Vagina (tissue), 2 donors: ENCODE measurements around the gene LRRC17. TPM values are rescaled to one million over a fixed set of nuclear protein-coding genes. Genes with fewer than 3 reads are reported as not detected.

ENCODE experiments used
- DNase-seq, 2 donors: peaks; one replicate each; pipeline ENCODE4 v3.0.0-alpha.2; 2017; ENCODE audit errors: extremely low spot score in 2 of 2
- H3K27ac ChIP-seq: fragments of 200-600 bp; sonication (generic); one replicate; pipeline ENCODE4 v1.5.1; 2019
- H3K27me3 ChIP-seq: fragments of 200-600 bp; sonication (generic); one replicate; pipeline ENCODE4 v1.5.1; 2019
- H3K36me3 ChIP-seq, 2 donors: fragments of 200-600 bp; sonication (generic); one replicate each; pipeline ENCODE4 v1.5.1; 2017 to 2019
- H3K4me1 ChIP-seq: fragments of 200-600 bp; sonication (generic); one replicate; pipeline ENCODE4 v1.5.1; 2019
- H3K4me3 ChIP-seq, 2 donors: fragments of 200-600 bp; sonication (generic); 1 replicate in 1 of 2; 2 replicates in 1 of 2; pipeline ENCODE4 v1.5.1; 2016 to 2019
- H3K9me3 ChIP-seq: fragments of 200-600 bp; sonication (generic); one replicate; pipeline ENCODE4 v1.5.1; 2019
- CTCF ChIP-seq, 3 experiments: fragments of 450-650 bp in 2 of 3; fragments of 200-600 bp in 1 of 3; sonication (generic) in 1 of 3; IDR thresholded peaks; one replicate each; pipeline ENCODE4 v1.5.1; 2017 to 2019; ENCODE audit warnings: antibody characterized with exemption in 3 of 3, mild to moderate bottlenecking in 2 of 3, moderate library complexity in 2 of 3
- POLR2A ChIP-seq, 2 donors: fragments of 450-650 bp; IDR thresholded peaks; one replicate each; pipeline ENCODE4 v1.6.1; 2017; ENCODE audit warnings: antibody characterized with exemption in 2 of 2, mild to moderate bottlenecking in 2 of 2, moderate library complexity in 2 of 2
- POLR2AphosphoS5 ChIP-seq, 2 donors: sonication (generic); formaldehyde crosslinking; IDR thresholded peaks; one replicate each; pipeline ENCODE4 v1.9.0; 2017; ENCODE audit warnings: antibody characterized with exemption in 2 of 2, mild to moderate bottlenecking in 2 of 2, low read depth in 1 of 2; ENCODE audit not compliant: insufficient read depth in 1 of 2
- intact Hi-C: fragments of 100-400 bp; cut with DNase I; formaldehyde crosslinking; loops from one replicate; pipeline ENCODE4 v1.15.1; 2023
- total RNA-seq: library from RNA; depleted of rRNA; stranded (reverse); fragments of >200 nt; gene quantifications from one replicate; pipeline ENCODE4 v1.2.3, GENCODE V29; 2016

LRRC17 gene
- total RNA-seq, 1 donor from 2014 or later, result 2.9 TPM

- TF ChIP-seq POLR2A (IDR thresholded peaks at IDR 0.05) (no peak), CTCF (IDR thresholded peaks at IDR 0.05) (no peak), POLR2AphosphoS5 (IDR thresholded peaks at IDR 0.05; ENCODE audit: insufficient read depth in 1 of 2, low read depth in 1 of 2) (peak in 1 of 2 donors; percentile 12)
- DNase-seq, result no peak
- no peaks in the 10 kb centered on the region for H3K36me3 ChIP-seq
- intact Hi-C loops, result no loop called here
- H3K4me3 ChIP-seq, result no peak overlapping the region
- no peaks in the 10 kb centered on the region for H3K9me3 ChIP-seq
- H3K4me1 ChIP-seq, result peaks cover 41% of the 10 kb centered on the region
- no peaks in the 10 kb centered on the region for H3K27me3 ChIP-seq
- peak overlapping the region; percentile 20 for H3K27ac ChIP-seq
These were observed 21.0 kb upstream of the LRRC17 start for GRCh38 chr7:102891693-102892261.

- Histone ChIP-seq H3K27ac (no peak overlapping the region), H3K9me3 (no peaks in the 10 kb centered on the region), H3K27me3 (no peaks in the 10 kb centered on the region), H3K36me3 (no peaks in the 10 kb centered on the region), H3K4me1 (peaks cover 51% of the 10 kb centered on the region), H3K4me3 (no peak overlapping the region)
- no peak for DNase-seq
- TF ChIP-seq POLR2AphosphoS5 (IDR thresholded peaks at IDR 0.05; ENCODE audit: insufficient read depth in 1 of 2, low read depth in 1 of 2) (no peak), POLR2A (IDR thresholded peaks at IDR 0.05) (no peak), CTCF (IDR thresholded peaks at IDR 0.05) (no peak)
- intact Hi-C loops, result no loop called here
These were observed 20.0 kb upstream of the LRRC17 start for GRCh38 chr7:102892631-102893278.

GRCh38 chr7:102895602-102896001, 17.2 kb upstream of the LRRC17 start:
- TF ChIP-seq CTCF (IDR thresholded peaks at IDR 0.05) (no peak), POLR2A (IDR thresholded peaks at IDR 0.05) (no peak), POLR2AphosphoS5 (IDR thresholded peaks at IDR 0.05; ENCODE audit: insufficient read depth in 1 of 2, low read depth in 1 of 2) (peak in 1 of 2 donors; percentile 52)
- intact Hi-C loops, result no loop called here
- Histone ChIP-seq H3K4me1 (peaks cover 51% of the 10 kb centered on the region), H3K4me3 (no peak overlapping the region), H3K9me3 (no peaks in the 10 kb centered on the region), H3K27me3 (no peaks in the 10 kb centered on the region), H3K27ac (peak overlapping the region; percentile 27), H3K36me3 (no peaks in the 10 kb centered on the region)
- no peak for DNase-seq

GRCh38 chr7:102896585-102896984, 16.2 kb upstream of the LRRC17 start:
- H3K9me3 ChIP-seq, result no peaks in the 10 kb centered on the region
- DNase-seq, result no peak
- TF ChIP-seq CTCF (IDR thresholded peaks at IDR 0.05) (no peak), POLR2A (IDR thresholded peaks at IDR 0.05) (no peak), POLR2AphosphoS5 (IDR thresholded peaks at IDR 0.05; ENCODE audit: insufficient read depth in 1 of 2, low read depth in 1 of 2) (no peak)
- intact Hi-C loops, result no loop called here
- H3K4me1 ChIP-seq, result peaks cover 42% of the 10 kb centered on the region
- no peaks in the 10 kb centered on the region for H3K36me3 ChIP-seq
- H3K27ac ChIP-seq, result peak overlapping the region; percentile 27
- H3K27me3 ChIP-seq, result no peaks in the 10 kb centered on the region
- H3K4me3 ChIP-seq, result no peak overlapping the region

- no peaks in the 10 kb centered on the region for H3K9me3 ChIP-seq
- H3K36me3 ChIP-seq, result no peaks in the 10 kb centered on the region
- DNase-seq, result no peak
- H3K4me3 ChIP-seq, result no peak overlapping the region
- no peak for TF ChIP-seq POLR2A (IDR thresholded peaks at IDR 0.05)
- TF ChIP-seq POLR2AphosphoS5 (IDR thresholded peaks at IDR 0.05; ENCODE audit: insufficient read depth in 1 of 2, low read depth in 1 of 2), result no peak
- no peak for TF ChIP-seq CTCF (IDR thresholded peaks at IDR 0.05)
- H3K27me3 ChIP-seq, result no peaks in the 10 kb centered on the region
- intact Hi-C loops, result no loop called here
- no peak overlapping the region for H3K27ac ChIP-seq
- peaks cover 35% of the 10 kb centered on the region for H3K4me1 ChIP-seq
These were observed 15.6 kb upstream of the LRRC17 start for GRCh38 chr7:102897211-102897631.
